HepG2 (cell line): Measurements from ENCODE around the gene DCST2. TPM values are rescaled to one million over a fixed set of nuclear protein-coding genes. Genes with fewer than 3 reads are reported as not detected.

Source experiments
- GLMP ChIP-seq: sonication (generic); formaldehyde crosslinking; IDR thresholded peaks from 2 replicates; pipeline ENCODE4 v1.9.0; 2021; ENCODE audit warnings: missing genetic modification reagents, mild to moderate bottlenecking, borderline replicate concordance
- HNRNPK ChIP-seq: fragments of 200-400 bp; formaldehyde crosslinking; IDR thresholded peaks from 2 replicates; pipeline ENCODE4 v1.6.1; 2018; ENCODE audit warnings: low read length, low read depth, moderate library complexity, mild to moderate bottlenecking; ENCODE audit not compliant: poor library complexity, severe bottlenecking
- KDM2A ChIP-seq: sonication (generic); formaldehyde crosslinking; IDR thresholded peaks from 2 replicates; pipeline ENCODE4 v1.4.0; 2020; ENCODE audit warnings: low read depth, missing genetic modification reagents, borderline replicate concordance
- KDM5A ChIP-seq: fragments of 200-600 bp; sonication (generic); IDR thresholded peaks from 2 replicates; pipeline ENCODE4 v1.7.0; 2018; ENCODE audit warnings: antibody characterized with exemption, mild to moderate bottlenecking, low read length, borderline replicate concordance
- NR2F6 ChIP-seq, 2 experiments: IDR thresholded peaks; 2 replicates each; pipeline ENCODE4 v1.6.1; 2016; ENCODE audit warnings: antibody characterized with exemption in 1 of 2, mild to moderate bottlenecking in 1 of 2
- POLR2G ChIP-seq: fragments of 200-400 bp; formaldehyde crosslinking; IDR thresholded peaks from 2 replicates; pipeline ENCODE4 v1.6.1; 2018; ENCODE audit warnings: mild to moderate bottlenecking, low read depth, low read length, moderate library complexity
- PPARG ChIP-seq: conservative IDR thresholded peaks from 2 replicates; pipeline ENCODE4 v1.6.1; 2016; ENCODE audit warnings: missing biosample characterization, missing genetic modification reagents
- SMC3 ChIP-seq: IDR thresholded peaks from 2 replicates; pipeline ENCODE4 v1.6.1; 2011; ENCODE audit warnings: low read length, improper control_type of control experiment
- SRSF1 ChIP-seq: fragments of 200-400 bp; formaldehyde crosslinking; optimal IDR thresholded peaks from 2 replicates; pipeline ENCODE3; 2017; ENCODE audit warnings: mild to moderate bottlenecking, low read depth, low read length, moderate library complexity
- YEATS2 ChIP-seq: sonication (generic); formaldehyde crosslinking; IDR thresholded peaks from 2 replicates; pipeline ENCODE4 v1.4.0; 2020; ENCODE audit warnings: missing genetic modification reagents, borderline replicate concordance
- ZFP91 ChIP-seq: sonication (generic); formaldehyde crosslinking; IDR thresholded peaks from 2 replicates; pipeline ENCODE4 v1.9.0; 2022; ENCODE audit warnings: missing genetic modification reagents, mild to moderate bottlenecking, borderline replicate concordance
- ZNF552 ChIP-seq: sonication (generic); formaldehyde crosslinking; IDR thresholded peaks from 2 replicates; pipeline ENCODE4 v1.9.0; 2022; ENCODE audit warnings: missing genetic modification reagents, mild to moderate bottlenecking, borderline replicate concordance
- ZNF564 ChIP-seq: sonication (generic); formaldehyde crosslinking; IDR thresholded peaks from 2 replicates; pipeline ENCODE4 v1.8.1; 2023; ENCODE audit warnings: mild to moderate bottlenecking, missing genetic modification reagents
- ZNF570 ChIP-seq: sonication (generic); formaldehyde crosslinking; IDR thresholded peaks from 2 replicates; pipeline ENCODE4 v1.4.0; 2020; ENCODE audit warnings: mild to moderate bottlenecking, missing genetic modification reagents, borderline replicate concordance
- ZNF678 ChIP-seq: sonication (generic); formaldehyde crosslinking; IDR thresholded peaks from 2 replicates; pipeline ENCODE4 v1.4.0; 2020; ENCODE audit warnings: mild to moderate bottlenecking, missing genetic modification reagents
- polyA plus RNA-seq, 8 experiments: library from polyadenylated mRNA; depleted of rRNA in 3 of 8; stranded (reverse) in 7 of 8; unstranded in 1 of 8; fragments of >200 nt; fragmentation: Illumina TruSeq in 4 of 8; extraction: Trizol in 4 of 8; gene quantifications; 2 replicates each; pipeline versions ENCODE4 v1.2.1 to v1.2.3, GENCODE V29; 2011 to 2016; ENCODE audit warnings: low read depth in 4 of 8, missing spikeins in 1 of 8, mixed read lengths in 1 of 8; ENCODE audit not compliant: insufficient read depth in 1 of 8
- total RNA-seq, 5 experiments: library from RNA; depleted of rRNA; stranded (reverse); fragments of >200 nt; fragmentation: Illumina TruSeq; extraction: Trizol; gene quantifications; 2 replicates each; pipeline ENCODE4 v1.2.3, GENCODE V29; 2016; ENCODE audit warnings: low read depth in 1 of 5
- TF ChIP-seq, protein P1 (sequence below): sonication (generic); formaldehyde crosslinking; IDR thresholded peaks from 2 replicates; pipeline ENCODE4 v1.4.0; 2020; ENCODE audit warnings: missing genetic modification reagents
- TF ChIP-seq, protein P2 (sequence below): sonication (generic); formaldehyde crosslinking; IDR thresholded peaks from 2 replicates; pipeline ENCODE4 v1.4.0; 2020; ENCODE audit warnings: mild to moderate bottlenecking, missing genetic modification reagents, borderline replicate concordance

The DCST2 gene
- total and polyA plus RNA-seq, 2 of the 13 experiments (the other 11 are each of a cell fraction or from before 2014, with no cell fraction given) = 0.74 TPM; not detected in 1

DNA sequence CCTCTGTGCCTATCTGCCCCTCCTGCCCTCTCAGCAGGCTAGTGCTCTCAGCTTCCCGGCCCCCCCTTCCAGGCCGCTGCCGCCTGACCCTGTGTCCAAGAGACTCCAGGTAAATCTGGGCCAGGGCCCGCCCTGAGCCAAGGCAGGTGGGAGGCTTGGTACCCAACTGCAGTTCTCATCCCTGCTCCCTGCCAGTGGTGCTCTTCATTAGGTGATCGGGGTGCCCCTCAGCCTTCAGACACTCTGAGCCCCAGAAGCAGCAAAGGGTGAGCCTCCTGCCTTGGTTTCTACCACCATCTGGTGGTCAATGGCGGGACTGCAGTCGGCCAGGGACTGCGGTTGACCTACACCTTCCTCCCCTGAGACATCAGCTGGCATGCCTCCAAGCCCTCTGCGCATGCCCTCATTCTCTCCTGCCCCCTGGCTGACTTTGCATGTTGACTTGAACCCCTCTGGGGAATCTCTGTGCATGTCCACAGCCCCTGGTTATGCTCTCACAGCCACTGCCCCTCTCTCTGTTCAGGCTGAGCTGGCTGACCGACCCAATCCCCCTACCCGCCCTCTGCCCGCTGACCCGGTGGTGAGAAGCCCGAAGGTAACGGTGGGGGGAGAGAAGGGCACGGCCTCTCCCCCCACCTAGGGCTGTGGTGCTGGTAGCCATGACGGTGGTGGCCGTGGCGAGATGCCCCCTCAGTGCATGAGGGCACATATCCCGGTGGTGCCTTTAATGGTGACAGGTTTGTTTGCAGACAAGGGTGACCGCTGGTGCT, 28.0 kb upstream of the DCST2 start (continued):
- TF ChIP-seq HNRNPK (no peak), KDM2A (peak; percentile 65; the same call in 1 of the 2 replicates), ZFP91 (CRISPR knock-in tag) (peak; percentile 85), PPARG (CRISPR knock-in tag) (no peak), ZNF552 (CRISPR knock-in tag) (no peak), NR2F6 (IDR thresholded peaks at IDR 0.05) (no peak), NR2F6 (CRISPR knock-in tag; IDR thresholded peaks at IDR 0.05) (peak; percentile 64; the same call in 1 of the 2 replicates), ZNF570 (CRISPR knock-in tag) (no peak), ZNF564 (CRISPR knock-in tag) (no peak), KDM5A (no peak), GLMP (no peak), ZNF678 (CRISPR knock-in tag) (no peak), YEATS2 (CRISPR knock-in tag) (peak; percentile 57; the same call in 1 of the 2 replicates), SMC3 (peak; percentile 87), POLR2G (no peak), SRSF1 (peak; percentile 55)
- TF ChIP-seq, protein P1, sequence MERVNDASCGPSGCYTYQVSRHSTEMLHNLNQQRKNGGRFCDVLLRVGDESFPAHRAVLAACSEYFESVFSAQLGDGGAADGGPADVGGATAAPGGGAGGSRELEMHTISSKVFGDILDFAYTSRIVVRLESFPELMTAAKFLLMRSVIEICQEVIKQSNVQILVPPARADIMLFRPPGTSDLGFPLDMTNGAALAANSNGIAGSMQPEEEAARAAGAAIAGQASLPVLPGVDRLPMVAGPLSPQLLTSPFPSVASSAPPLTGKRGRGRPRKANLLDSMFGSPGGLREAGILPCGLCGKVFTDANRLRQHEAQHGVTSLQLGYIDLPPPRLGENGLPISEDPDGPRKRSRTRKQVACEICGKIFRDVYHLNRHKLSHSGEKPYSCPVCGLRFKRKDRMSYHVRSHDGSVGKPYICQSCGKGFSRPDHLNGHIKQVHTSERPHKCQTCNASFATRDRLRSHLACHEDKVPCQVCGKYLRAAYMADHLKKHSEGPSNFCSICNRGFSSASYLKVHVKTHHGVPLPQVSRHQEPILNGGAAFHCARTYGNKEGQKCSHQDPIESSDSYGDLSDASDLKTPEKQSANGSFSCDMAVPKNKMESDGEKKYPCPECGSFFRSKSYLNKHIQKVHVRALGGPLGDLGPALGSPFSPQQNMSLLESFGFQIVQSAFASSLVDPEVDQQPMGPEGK (CRISPR knock-in tag) = peak; percentile 40; the same call in 1 of the 2 replicates
- TF ChIP-seq, protein P2, sequence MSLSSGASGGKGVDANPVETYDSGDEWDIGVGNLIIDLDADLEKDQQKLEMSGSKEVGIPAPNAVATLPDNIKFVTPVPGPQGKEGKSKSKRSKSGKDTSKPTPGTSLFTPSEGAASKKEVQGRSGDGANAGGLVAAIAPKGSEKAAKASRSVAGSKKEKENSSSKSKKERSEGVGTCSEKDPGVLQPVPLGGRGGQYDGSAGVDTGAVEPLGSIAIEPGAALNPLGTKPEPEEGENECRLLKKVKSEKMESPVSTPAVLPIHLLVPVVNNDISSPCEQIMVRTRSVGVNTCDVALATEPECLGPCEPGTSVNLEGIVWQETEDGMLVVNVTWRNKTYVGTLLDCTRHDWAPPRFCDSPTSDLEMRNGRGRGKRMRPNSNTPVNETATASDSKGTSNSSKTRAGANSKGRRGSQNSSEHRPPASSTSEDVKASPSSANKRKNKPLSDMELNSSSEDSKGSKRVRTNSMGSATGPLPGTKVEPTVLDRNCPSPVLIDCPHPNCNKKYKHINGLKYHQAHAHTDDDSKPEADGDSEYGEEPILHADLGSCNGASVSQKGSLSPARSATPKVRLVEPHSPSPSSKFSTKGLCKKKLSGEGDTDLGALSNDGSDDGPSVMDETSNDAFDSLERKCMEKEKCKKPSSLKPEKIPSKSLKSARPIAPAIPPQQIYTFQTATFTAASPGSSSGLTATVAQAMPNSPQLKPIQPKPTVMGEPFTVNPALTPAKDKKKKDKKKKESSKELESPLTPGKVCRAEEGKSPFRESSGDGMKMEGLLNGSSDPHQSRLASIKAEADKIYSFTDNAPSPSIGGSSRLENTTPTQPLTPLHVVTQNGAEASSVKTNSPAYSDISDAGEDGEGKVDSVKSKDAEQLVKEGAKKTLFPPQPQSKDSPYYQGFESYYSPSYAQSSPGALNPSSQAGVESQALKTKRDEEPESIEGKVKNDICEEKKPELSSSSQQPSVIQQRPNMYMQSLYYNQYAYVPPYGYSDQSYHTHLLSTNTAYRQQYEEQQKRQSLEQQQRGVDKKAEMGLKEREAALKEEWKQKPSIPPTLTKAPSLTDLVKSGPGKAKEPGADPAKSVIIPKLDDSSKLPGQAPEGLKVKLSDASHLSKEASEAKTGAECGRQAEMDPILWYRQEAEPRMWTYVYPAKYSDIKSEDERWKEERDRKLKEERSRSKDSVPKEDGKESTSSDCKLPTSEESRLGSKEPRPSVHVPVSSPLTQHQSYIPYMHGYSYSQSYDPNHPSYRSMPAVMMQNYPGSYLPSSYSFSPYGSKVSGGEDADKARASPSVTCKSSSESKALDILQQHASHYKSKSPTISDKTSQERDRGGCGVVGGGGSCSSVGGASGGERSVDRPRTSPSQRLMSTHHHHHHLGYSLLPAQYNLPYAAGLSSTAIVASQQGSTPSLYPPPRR (CRISPR knock-in tag) = 0 out of 2 replicates have a peak, but pooled peaks have one; percentile 33
